IMR-90 (cell line): ENCODE data around the gene HCN4. TPM values are rescaled to one million over a fixed set of nuclear protein-coding genes. Genes with fewer than 3 reads are reported as not detected.

Experiments used
- ATAC-seq: fragments of 200-7000 bp; cut with Tn5 transposase; 2 replicates; pipeline ENCODE4 v1.9.1; 2020; ENCODE audit warnings: low read depth, mild to moderate bottlenecking, moderate library complexity
- BruUV-seq: library from RNA; stranded (reverse); fragments of 400-500 nt; replicated peaks from 2 replicates; lab custom pipeline; 2021; lab: Mats Ljungman, UMichigan
- CTCF ChIA-PET: fragments of 300-600 bp; formaldehyde crosslinking; extraction: SDS; loops from one replicate; lab custom pipeline; 2021; ENCODE audit warnings: antibody characterized with exemption; lab: Yijun Ruan, JAX
- POLR2A ChIA-PET: fragments of 300-600 bp; sonication (Branson Sonifier 250); formaldehyde crosslinking; loops from one replicate; lab custom pipeline; 2022; ENCODE audit warnings: antibody characterized with exemption; ENCODE audit not compliant: unreplicated experiment; lab: Charles Lee
- DNase-seq: peaks from one replicate; pipeline ENCODE4 v3.0.0; 2013
- H2AFZ ChIP-seq: replicated peaks from 2 replicates; pipeline ENCODE3; 2013; ENCODE audit warnings: low read length, mild to moderate bottlenecking; ENCODE audit not compliant: poor library complexity
- H2AK5ac ChIP-seq: 2 replicates; pipeline ENCODE4 v1.6.1; 2013; ENCODE audit warnings: low read depth, low read length, inconsistent platforms
- H2AK9ac ChIP-seq: replicated peaks from 2 replicates; pipeline ENCODE3; 2013; ENCODE audit warnings: mild to moderate bottlenecking, low read depth, low read length, moderate library complexity; ENCODE audit not compliant: poor library complexity
- H2BK120ac ChIP-seq: 2 replicates; pipeline ENCODE4 v1.6.1; 2013; ENCODE audit warnings: low read depth, low read length, inconsistent platforms
- H2BK15ac ChIP-seq: 3 replicates; pipeline ENCODE4 v1.6.1; 2013; ENCODE audit warnings: low read depth, low read length, inconsistent platforms
- H2BK20ac ChIP-seq: 2 replicates; pipeline ENCODE4 v1.6.1; 2013; ENCODE audit warnings: low read depth, mild to moderate bottlenecking, inconsistent platforms, low read length, moderate library complexity
- H2BK5ac ChIP-seq: 2 replicates; pipeline ENCODE4 v1.6.1; 2013; ENCODE audit warnings: mild to moderate bottlenecking, low read depth, low read length, inconsistent platforms; ENCODE audit not compliant: poor library complexity, severe bottlenecking
- H3K14ac ChIP-seq: replicated peaks from 2 replicates; pipeline ENCODE4 v1.6.1; 2013; ENCODE audit warnings: low read depth, low read length, inconsistent platforms
- H3K18ac ChIP-seq: 2 replicates; pipeline ENCODE4 v1.6.1; 2013; ENCODE audit warnings: low read depth, low read length, control low read depth
- H3K23ac ChIP-seq: 2 replicates; pipeline ENCODE4 v1.6.1; 2013; ENCODE audit warnings: low read depth, low read length, inconsistent platforms
- H3K27ac ChIP-seq: 2 replicates; pipeline ENCODE4 v1.5.1; 2013; ENCODE audit warnings: mild to moderate bottlenecking, control low read depth, low read length; ENCODE audit not compliant: insufficient read depth
- H3K27me3 ChIP-seq: 2 replicates; pipeline ENCODE4 v1.6.1; 2013; ENCODE audit warnings: low read length; ENCODE audit not compliant: control insufficient read depth, insufficient read depth
- H3K36me3 ChIP-seq: 2 replicates; pipeline ENCODE4 v1.6.1; 2013; ENCODE audit warnings: low read length, mixed read lengths; ENCODE audit not compliant: control insufficient read depth, insufficient read depth
- H3K4ac ChIP-seq: 2 replicates; pipeline ENCODE4 v1.6.1; 2013; ENCODE audit warnings: low read depth, low read length, inconsistent platforms
- H3K4me1 ChIP-seq: 2 replicates; pipeline ENCODE4 v1.6.1; 2013; ENCODE audit warnings: low read length, mixed read lengths; ENCODE audit not compliant: control insufficient read depth, insufficient read depth
- H3K4me2 ChIP-seq: 2 replicates; pipeline ENCODE4 v1.6.1; 2013; ENCODE audit warnings: low read depth, mild to moderate bottlenecking, control low read depth, low read length, moderate library complexity
- H3K4me3 ChIP-seq: 2 replicates; pipeline ENCODE4 v1.5.1; 2013; ENCODE audit warnings: low read depth, mild to moderate bottlenecking, control low read depth, low read length, moderate library complexity; ENCODE audit not compliant: insufficient read depth
- H3K56ac ChIP-seq: 2 replicates; pipeline ENCODE4 v1.6.1; 2013; ENCODE audit warnings: low read length, inconsistent platforms; ENCODE audit not compliant: insufficient read depth; ENCODE audit errors: extremely low read depth
- H3K79me1 ChIP-seq, 2 experiments: 2 replicates each; pipeline ENCODE4 v1.6.1; 2013; ENCODE audit warnings: low read length in 2 of 2, inconsistent platforms in 1 of 2, low read depth in 1 of 2
- H3K9ac ChIP-seq: 2 replicates; pipeline ENCODE4 v1.6.1; 2013; ENCODE audit warnings: low read depth, low read length, control low read depth
- H3K9me1 ChIP-seq: 2 replicates; pipeline ENCODE4 v1.6.1; 2013; ENCODE audit warnings: low read length, inconsistent platforms; ENCODE audit not compliant: insufficient read depth
- H3K9me3 ChIP-seq: 2 replicates; pipeline ENCODE4 v1.6.1; 2013; ENCODE audit warnings: low read length; ENCODE audit not compliant: control insufficient read depth, insufficient read depth
- H4K20me1 ChIP-seq: 2 replicates; pipeline ENCODE4 v1.6.1; 2013; ENCODE audit warnings: low read length, inconsistent platforms; ENCODE audit not compliant: insufficient read depth
- H4K5ac ChIP-seq: 2 replicates; pipeline ENCODE4 v1.6.1; 2013; ENCODE audit warnings: mild to moderate bottlenecking, low read depth, low read length, control low read depth
- H4K8ac ChIP-seq, 2 experiments: 2 replicates each; pipeline ENCODE4 v1.6.1; 2013; ENCODE audit warnings: low read depth in 2 of 2, low read length in 2 of 2, control low read depth in 1 of 2, inconsistent platforms in 1 of 2
- H4K91ac ChIP-seq: 2 replicates; pipeline ENCODE4 v1.6.1; 2013; ENCODE audit warnings: low read depth, low read length, inconsistent platforms; ENCODE audit not compliant: insufficient read depth
- BHLHE40 ChIP-seq: fragments of 150-350 bp; IDR thresholded peaks from 2 replicates; pipeline ENCODE4 v1.6.1; 2016; ENCODE audit warnings: mild to moderate bottlenecking, low read depth, low read length
- CEBPB ChIP-seq: IDR thresholded peaks from 2 replicates; pipeline ENCODE4 v1.6.1; 2012; ENCODE audit warnings: low read depth, low read length, improper control_type of control experiment
- CHD1 ChIP-seq: IDR thresholded peaks from 2 replicates; pipeline ENCODE4 v1.6.1; 2012; ENCODE audit warnings: low read depth, low read length, improper control_type of control experiment
- CTCF ChIP-seq: conservative IDR thresholded peaks from 2 replicates; pipeline ENCODE4 v1.5.1; 2012; ENCODE audit warnings: mild to moderate bottlenecking, low read depth, low read length, improper control_type of control experiment
- ELK1 ChIP-seq: fragments of 150-350 bp; IDR thresholded peaks from 2 replicates; pipeline ENCODE4 v1.6.1; 2016; ENCODE audit warnings: low read depth, mild to moderate bottlenecking, low read length, moderate library complexity, borderline replicate concordance
- FOS ChIP-seq: fragments of 150-350 bp; IDR thresholded peaks from 2 replicates; pipeline ENCODE4 v1.6.1; 2016; ENCODE audit warnings: low read depth, low read length
- MAFK ChIP-seq: IDR thresholded peaks from 2 replicates; pipeline ENCODE4 v1.6.1; 2012; ENCODE audit warnings: low read depth, low read length, improper control_type of control experiment
- MXI1 ChIP-seq: IDR thresholded peaks from 2 replicates; pipeline ENCODE4 v1.6.1; 2012; ENCODE audit warnings: low read depth, mild to moderate bottlenecking, low read length, moderate library complexity, borderline replicate concordance
- NFE2L2 ChIP-seq: fragments of 150-350 bp; IDR thresholded peaks from 2 replicates; pipeline ENCODE4 v1.6.1; 2016; ENCODE audit warnings: low read depth, mild to moderate bottlenecking, low read length
- POLR2A ChIP-seq: IDR thresholded peaks from 2 replicates; pipeline ENCODE4 v1.6.1; 2012; ENCODE audit warnings: mild to moderate bottlenecking, low read depth, low read length
- RFX5 ChIP-seq: IDR thresholded peaks from 2 replicates; pipeline ENCODE4 v1.8.0; 2012; ENCODE audit warnings: low read depth, mild to moderate bottlenecking, low read length, moderate library complexity
- SMC3 ChIP-seq: fragments of 150-350 bp; IDR thresholded peaks from 2 replicates; pipeline ENCODE4 v1.6.1; 2016; ENCODE audit warnings: low read depth, mild to moderate bottlenecking, antibody characterized with exemption, low read length, moderate library complexity
- USF2 ChIP-seq: fragments of 150-350 bp; IDR thresholded peaks from 2 replicates; pipeline ENCODE4 v1.6.1; 2017; ENCODE audit warnings: mild to moderate bottlenecking, antibody characterized with exemption, low read length, low read depth
- WGBS, 2 experiments: methylation state at CpG; one replicate each; pipeline versions ENCODE4 v1.1.5 to v1.1.7; 2013; ENCODE audit warnings: missing lambda C conversion rate in 2 of 2; ENCODE audit not compliant: insufficient read length in 1 of 2; ENCODE audit errors: extremely low coverage in 2 of 2; 5-methylcytosine and 5-hydroxymethylcytosine counted together
- dilution Hi-C: fragments of 300-500 bp; cut with HindIII; formaldehyde crosslinking; loops from one replicate; pipeline ENCODE4 v1.14.3; 2018; ENCODE audit warnings: low sequenced_read_pairs; ENCODE audit not compliant: unreplicated experiment
- in situ Hi-C: fragments of 300-500 bp; cut with MboI; formaldehyde crosslinking; loops from 3 replicates; pipeline ENCODE4 v1.14.3; 2019; ENCODE audit warnings: low sequenced_read_pairs, inconsistent platforms, mixed read lengths
- intact Hi-C: fragments of 100-400 bp; cut with micrococcal nuclease; formaldehyde crosslinking; loops from 2 replicates; pipeline ENCODE4 v1.10.0; 2022
- polyA plus RNA-seq, 3 experiments: library from polyadenylated mRNA; depleted of rRNA; stranded (reverse); fragments of >200 nt; gene quantifications; 2 replicates each; pipeline ENCODE4 v1.2.3, GENCODE V29; 2012; ENCODE audit warnings: low replicate concordance in 1 of 3
- total RNA-seq: library from RNA; depleted of rRNA; stranded (reverse); fragments of >200 nt; gene quantifications from 2 replicates; pipeline ENCODE4 v1.2.3, GENCODE V29; 2012

Gene HCN4
- total and polyA plus RNA-seq, 2 of the 4 experiments (the other 2 are of a cell fraction), result not detected

- no peak overlapping the region for H3K27ac ChIP-seq
- no peak overlapping the region for H3K18ac ChIP-seq
- ATAC-seq, result no peak
- H3K56ac ChIP-seq, result no peak overlapping the region
- H3K4ac ChIP-seq, result no peak overlapping the region
- TF ChIP-seq BHLHE40 (no peak), CTCF (no peak), CHD1 (no peak), CEBPB (no peak), ELK1 (no peak), RFX5 (no peak), MAFK (no peak), NFE2L2 (no peak), SMC3 (no peak), FOS (no peak), POLR2A (no peak), MXI1 (no peak), USF2 (no peak)
- no peak overlapping the region for H2AK9ac ChIP-seq
- H4K20me1 ChIP-seq, result no peaks in the 10 kb centered on the region
- in situ Hi-C loops, result no loop called here
- CTCF ChIA-PET, result no interaction called here
- intact Hi-C loops, result no loop called here
- H3K36me3 ChIP-seq, result no peaks in the 10 kb centered on the region
- peaks cover 3% of the 10 kb centered on the region; the same call in 1 of the 2 replicates for H3K4me1 ChIP-seq
- H2AFZ ChIP-seq, result no peak overlapping the region
- POLR2A ChIA-PET, result no interaction called here
- no peak overlapping the region for H4K8ac ChIP-seq
- no peak overlapping the region for H3K9ac ChIP-seq
- H2AK5ac ChIP-seq, result no peak overlapping the region
- no peak overlapping the region for H2BK120ac ChIP-seq
- H3K79me1 ChIP-seq, result no peaks in the 10 kb centered on the region
- no TSS peak for BruUV-seq
- dilution Hi-C loops, result no loop called here
- H3K4me2 ChIP-seq, result no peak overlapping the region
- WGBS, 2 experiments, result 71% methylated on average over 4 of the region's 9 CpGs; no CpG with 5 or more reads in 1 of the 2 experiments
- H3K9me3 ChIP-seq, result peaks cover 4% of the 10 kb centered on the region
- peaks cover 38% of the 10 kb centered on the region for H3K27me3 ChIP-seq
- H3K4me3 ChIP-seq, result no peak overlapping the region
- no peak overlapping the region for H4K5ac ChIP-seq
- H2BK15ac ChIP-seq, result no peak overlapping the region
- DNase-seq, result no peak
- no peak overlapping the region for H2BK20ac ChIP-seq
- no peak overlapping the region for H3K23ac ChIP-seq
- 0 out of 2 replicates have a peak, but pooled peaks cover 4% of the 10 kb centered on the region for H3K9me1 ChIP-seq
- H3K14ac ChIP-seq, result no peak overlapping the region
- H2BK5ac ChIP-seq, result no peak overlapping the region
- no peak overlapping the region for H4K91ac ChIP-seq
Observed at GRCh38 chr15:73383310-73384189, 14.8 kb upstream of the HCN4 start.
